IPS-11a (cell line): ENCODE results near the gene DNAJB12.
"Not testable (repeated sequence)": the region's sequence is repeated elsewhere in the genome, so short reads cannot be mapped to it uniquely, and the experiment has no call there.

ENCODE experiments used
- H3K4me3 ChIP-seq: one replicate; pipeline ENCODE4 v1.5.1; 2013; ENCODE audit warnings: low read depth, low read length, control low read depth

Gene DNAJB12

GRCh38 chr10:72331575-72332422 is 22.9 kb downstream of the DNAJB12 start:
- H3K4me3 ChIP-seq, result no peak overlapping the region

- no peak overlapping the region for H3K4me3 ChIP-seq
Observed at GRCh38 chr10:72330069-72330426, 24.7 kb downstream of the DNAJB12 start.

GRCh38 chr10:72329290-72330068 is 25.2 kb downstream of the DNAJB12 start:
- H3K4me3 ChIP-seq, result no peak overlapping the region

DNA sequence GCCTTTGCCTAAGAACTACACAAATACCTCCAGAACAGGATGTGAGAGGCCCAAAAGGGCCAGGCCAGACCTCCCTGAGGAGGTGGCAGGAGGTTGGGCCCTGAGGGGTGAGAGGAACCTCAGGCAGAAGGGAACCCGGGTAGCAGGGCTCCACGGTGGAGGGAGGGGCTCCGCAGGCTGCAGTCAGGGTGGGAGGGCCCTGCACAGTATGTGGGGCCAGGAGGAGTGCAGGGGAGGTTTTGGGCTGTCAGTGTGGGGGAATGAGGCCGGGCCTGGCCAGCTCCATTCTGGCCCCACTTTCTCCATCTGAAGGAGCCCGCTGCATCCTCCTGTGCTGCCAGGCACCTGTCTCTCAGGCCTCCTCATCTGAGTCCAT is 25.9 kb downstream of the DNAJB12 start:
- H3K4me3 ChIP-seq, result no peak overlapping the region

- no peak overlapping the region for H3K4me3 ChIP-seq
Observed at GRCh38 chr10:72328045-72328828, 26.5 kb downstream of the DNAJB12 start.

DNA sequence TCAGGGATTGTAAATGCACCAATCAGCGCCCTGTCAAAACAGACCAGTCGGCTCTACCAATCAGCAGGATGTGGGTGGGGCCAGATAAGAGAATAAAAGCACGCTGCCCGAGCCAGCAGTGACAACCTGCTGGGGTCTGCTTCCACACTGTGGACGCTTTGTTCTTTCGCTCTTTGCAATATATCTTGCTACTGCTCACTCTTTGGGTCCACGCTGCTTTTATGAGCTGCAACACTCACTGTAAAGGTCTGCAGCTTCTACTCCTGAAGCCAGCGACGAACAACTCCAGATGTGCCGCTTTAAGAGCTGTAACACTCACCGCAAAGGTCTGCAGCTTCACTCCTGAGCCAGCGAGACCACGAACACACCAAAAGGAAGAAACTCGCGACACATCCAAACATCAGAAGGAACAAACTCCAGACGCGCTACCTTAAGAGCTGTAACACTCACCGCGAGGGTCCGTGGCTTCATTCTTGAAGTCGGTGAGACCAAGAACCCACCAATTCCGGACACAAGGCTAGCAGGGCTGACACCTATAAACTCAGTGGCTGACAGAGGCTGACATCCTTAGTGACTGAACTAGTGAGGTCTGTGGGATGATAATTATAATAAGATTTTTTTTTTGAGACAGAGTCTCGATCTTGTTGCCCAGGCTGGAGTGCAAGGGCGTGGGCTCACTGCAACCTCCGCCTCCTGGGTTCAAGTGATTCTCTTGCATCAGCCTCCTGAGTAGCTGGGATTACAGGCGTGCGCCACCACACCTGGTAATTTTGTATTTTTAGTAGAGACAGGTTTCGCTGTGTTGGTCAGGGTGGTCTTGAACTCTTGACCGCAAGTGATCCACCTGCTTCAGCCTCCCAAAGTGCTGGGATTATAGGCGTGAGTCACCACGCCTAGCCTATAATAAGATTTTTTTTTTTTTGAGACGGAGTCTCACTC is 27.8 kb downstream of the DNAJB12 start:
- H3K4me3 ChIP-seq, result not testable (repeated sequence)

DNA sequence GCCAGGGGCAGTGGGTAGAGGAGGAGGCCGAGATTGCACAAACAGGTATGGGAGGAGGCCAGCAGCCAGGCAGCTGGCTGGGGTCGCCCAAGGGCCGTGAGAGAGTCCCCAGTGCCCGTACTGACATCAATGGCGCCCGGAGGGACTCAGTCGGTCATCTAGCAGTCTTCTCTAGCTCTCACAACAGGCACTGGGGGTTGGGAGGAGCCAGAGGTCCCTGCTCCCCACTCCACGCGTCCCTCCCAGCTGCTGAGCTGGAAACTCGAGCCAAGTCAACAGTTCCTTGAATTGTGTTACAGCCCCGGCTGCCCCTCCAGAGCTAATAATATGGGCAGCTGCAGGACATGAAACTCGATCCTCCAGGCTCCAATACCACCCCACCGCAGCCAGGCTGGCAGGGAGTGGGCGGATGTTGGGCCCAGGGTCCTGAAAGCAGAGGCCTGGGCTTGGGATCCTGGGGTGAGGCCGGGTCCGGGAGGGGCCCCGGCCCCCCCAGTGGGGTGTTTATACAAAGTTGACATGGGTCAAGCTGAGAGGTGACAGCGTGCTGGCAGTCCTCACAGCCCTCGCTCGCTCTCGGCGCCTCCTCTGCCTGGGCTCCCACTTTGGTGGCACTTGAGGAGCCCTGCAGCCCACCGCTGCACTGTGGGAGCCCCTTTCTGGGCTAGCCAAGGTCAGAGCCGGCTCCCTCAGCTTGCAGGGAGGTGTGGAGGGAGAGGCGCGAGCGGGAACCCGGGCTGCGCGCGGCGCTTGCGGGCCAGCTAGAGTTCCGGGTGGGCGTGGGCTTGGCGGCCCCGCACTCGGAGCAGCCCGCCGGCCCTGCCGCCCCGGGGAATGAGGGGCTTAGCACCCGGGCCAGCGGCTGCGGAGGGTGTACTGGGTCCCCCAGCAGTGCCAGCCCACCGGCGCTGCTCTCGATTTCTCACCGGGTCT is 29.2 kb downstream of the DNAJB12 start:
- not testable (repeated sequence) for H3K4me3 ChIP-seq

DNA sequence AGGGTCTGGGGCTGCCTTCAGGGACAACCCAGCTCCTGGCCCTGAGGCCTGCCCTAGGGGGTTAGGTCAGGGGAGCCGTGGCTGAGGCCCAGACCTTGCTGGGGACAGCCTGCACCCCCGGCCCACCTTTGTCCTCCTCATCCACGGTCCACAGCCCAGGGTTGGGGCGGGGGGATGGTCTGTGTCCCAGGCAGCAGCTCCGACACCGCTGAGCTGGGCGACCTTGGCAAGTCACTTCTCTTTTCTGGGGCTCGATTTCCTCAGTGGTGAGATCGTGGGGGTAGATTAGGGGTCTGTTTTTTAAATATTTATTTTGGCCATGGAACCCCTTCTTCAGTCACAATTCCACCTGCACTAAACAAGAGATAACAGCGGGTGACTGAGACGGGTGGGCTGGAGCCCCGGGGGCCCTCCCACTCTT is 30.9 kb downstream of the DNAJB12 start:
- no peak overlapping the region for H3K4me3 ChIP-seq

DNA sequence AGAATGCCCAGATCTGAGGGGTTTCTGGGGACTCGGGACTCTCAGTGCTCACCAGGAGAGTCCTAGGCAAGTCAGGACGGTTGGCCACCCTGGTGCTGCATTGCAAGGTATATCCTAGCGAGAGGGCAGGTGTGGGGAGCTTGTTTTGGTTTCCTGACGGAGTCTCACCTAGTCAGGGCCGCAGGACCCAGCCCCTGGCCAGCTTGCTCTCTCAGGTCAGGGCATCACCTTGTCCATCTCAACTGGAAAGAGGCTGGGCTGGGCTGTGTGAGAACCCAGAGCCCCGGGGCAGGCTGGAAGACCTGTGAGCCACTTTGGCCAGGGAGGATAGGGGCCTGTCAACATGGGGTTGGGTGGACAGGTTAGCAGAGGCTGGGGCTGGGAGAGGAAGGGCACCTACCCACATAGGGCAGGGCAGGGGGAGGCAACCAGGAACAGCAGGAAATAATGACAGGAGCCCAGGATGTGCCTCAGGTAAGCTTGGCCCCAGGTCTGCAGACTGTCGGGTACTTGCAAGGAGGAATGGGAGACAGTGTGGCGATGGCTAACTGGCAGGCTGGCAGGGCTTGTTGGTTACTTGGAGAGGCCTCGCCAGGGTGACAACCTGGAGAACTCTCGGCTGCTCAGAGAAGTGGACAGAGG is 31.5 kb downstream of the DNAJB12 start:
- H3K4me3 ChIP-seq, result no peak overlapping the region

DNA sequence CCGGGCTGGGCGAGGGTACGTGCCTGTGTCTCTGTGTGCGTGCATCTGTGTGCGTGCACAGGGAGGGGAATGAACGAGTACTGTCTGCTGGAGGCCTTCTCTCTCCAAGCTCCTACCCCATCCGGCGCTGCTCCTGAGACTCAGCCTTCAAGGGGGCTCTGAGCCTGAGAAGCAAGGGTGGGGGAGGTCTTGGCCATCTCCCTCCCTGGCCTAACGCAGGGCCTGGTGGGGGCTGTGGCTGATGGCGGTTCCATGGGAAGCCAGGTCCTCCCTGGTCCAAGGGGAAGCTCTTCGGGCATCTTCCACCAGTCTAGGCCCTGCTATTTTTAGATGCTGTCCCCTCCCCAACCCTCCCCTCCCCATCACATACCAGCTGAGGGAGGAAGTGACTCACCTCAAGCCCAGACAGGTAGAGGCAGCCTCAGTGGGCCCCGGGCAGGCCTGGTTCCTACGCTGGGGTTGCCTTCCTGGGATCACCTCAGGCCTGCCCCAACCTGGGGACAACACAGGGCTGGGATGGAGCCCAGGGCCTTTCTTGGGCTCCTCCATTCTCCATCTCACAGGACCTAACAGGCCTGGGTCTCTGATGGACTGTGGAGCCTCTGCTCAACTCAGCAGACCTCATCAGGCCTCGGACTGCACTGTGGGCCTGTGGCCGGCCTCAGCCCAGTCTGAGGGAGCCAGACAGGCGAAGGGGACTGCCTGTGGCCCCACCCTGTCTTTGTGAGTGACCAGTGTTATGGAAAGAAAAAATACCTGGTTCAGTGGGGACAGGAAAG is 32.2 kb downstream of the DNAJB12 start:
- no peak overlapping the region for H3K4me3 ChIP-seq

DNA sequence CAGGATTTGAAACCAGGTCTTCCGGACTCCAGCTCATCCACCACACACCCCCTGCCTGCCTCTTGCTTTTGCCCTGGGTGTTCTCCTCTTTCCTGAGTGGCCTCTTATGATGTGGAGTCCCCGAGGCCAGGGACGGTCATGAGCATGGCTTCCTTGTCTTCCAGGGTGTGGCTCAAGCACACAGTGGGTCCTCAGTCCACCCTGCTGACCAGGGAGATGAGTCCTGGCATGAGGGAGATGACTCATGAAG is 32.8 kb downstream of the DNAJB12 start:
- H3K4me3 ChIP-seq, result no peak overlapping the region

DNA sequence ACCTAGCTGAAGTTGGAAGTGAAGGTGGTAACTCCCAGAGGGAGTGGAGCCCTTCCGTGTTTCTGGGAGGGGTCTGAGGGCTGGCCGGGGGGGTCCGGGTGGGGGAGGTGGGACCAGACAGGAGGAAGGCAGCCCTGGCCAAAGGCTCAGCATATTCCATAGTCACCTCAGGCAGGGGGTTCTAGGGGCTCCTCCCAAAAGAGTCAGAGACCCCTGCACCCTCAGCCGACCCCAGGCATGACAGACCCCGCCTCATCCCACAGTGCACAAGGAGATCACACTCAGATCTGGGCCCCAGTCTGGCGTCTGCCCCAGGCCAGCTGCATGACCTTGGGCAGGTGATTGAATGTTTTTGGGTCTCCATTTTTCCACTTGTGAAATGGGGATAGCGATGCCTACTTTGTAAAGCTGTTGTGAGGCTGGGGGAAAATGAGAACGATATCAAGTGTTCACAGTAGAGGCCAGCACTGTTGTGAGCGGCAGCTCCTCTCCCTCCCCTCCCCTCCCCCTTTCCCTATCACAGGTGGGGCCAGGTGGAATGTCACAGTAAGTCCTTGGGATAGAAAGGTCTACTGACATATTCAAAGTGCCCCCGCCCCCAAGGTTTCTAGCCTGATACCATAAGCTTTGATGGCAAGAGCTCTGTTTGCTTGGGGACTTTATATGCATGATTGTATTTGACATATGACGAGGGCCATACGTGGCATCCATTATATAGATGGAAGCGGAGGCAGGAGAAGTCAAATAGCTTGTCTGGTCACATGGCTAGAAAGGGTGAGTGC is 33.3 kb downstream of the DNAJB12 start:
- H3K4me3 ChIP-seq, result no peak overlapping the region

GRCh38 chr10:72320676-72321247 is 34.0 kb downstream of the DNAJB12 start:
- no peak overlapping the region for H3K4me3 ChIP-seq

- H3K4me3 ChIP-seq, result peak overlapping the region; percentile 4
Observed at GRCh38 chr10:72319416-72320254, 35.1 kb downstream of the DNAJB12 start.

DNA sequence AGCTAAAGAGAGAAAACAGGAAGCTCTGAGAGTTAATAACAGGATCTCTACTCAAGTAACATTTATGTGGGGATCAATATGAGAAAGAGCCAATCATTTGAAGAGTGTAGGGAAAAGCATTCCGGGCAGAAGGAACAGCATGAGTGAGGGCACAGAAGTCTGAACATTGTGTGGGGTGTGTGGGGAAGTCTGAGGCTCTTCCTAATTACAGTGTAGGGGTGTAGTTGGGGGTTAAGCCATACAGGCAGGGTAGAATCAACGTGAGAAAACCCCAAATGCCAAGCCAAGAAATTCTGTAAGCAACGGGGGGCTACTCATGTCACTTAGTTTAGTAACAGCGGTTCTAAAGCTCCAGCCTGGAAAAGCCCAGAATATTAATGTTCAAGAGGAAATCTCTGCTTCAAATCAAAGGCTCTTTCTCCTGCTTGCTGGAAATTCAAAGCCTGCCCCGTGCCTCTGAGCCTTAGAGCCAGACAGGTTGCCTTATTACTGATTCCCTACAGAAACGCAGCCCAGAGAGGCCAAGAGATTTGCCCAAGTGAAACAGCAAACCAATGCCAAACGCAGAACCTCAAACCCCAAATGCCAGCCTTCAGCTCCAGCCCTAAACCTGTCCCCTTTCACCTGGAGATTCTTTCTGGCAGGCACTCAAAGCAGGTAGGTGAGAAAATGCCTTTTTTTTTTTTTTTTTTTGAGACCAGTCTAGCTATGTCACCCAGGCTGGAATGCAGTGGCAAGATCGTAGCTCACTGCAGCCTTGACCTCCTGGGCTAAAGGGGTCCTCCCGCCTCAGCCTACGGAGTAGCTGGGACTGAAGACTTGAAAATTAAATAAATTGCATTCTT is 36.1 kb downstream of the DNAJB12 start:
- H3K4me3 ChIP-seq, result no peak overlapping the region
